ENCODE data around the gene C1QTNF12.
"Not testable (repeated sequence)": the region's sequence is repeated elsewhere in the genome, so short reads cannot be mapped to it uniquely, and the experiment has no call there.

Gene C1QTNF12

GRCh38 chr1:1199961-1200875 lies 46.3 kb downstream of the C1QTNF12 start:
- Histone ChIP-seq H3K9me3 (ENCODE audit: low read depth, low read length) (no peaks in the 10 kb centered on the region), H3K4me3 (no peak overlapping the region), H3K27ac (no peak overlapping the region), H3K36me3 (ENCODE audit: insufficient read depth, low read length) (no peaks in the 10 kb centered on the region), H3K9ac (ENCODE audit: insufficient read length) (no peak overlapping the region)
- no peak for DNase-seq (ENCODE audit: low read depth, low spot score)
- no peak for TF ChIP-seq EZH2 (IDR thresholded peaks at IDR 0.05)
- TF ChIP-seq FOXP2 (optimal IDR thresholded peaks at IDR 0.05; ENCODE audit: control extremely low read depth, extremely low read length, insufficient read depth), result no peak
- TF ChIP-seq POLR2AphosphoS5 (IDR thresholded peaks at IDR 0.05; ENCODE audit: borderline replicate concordance, low read depth, low read length), result no peak

GRCh38 chr1:1199141-1199960 lies 47.2 kb downstream of the C1QTNF12 start:
- no peaks in the 10 kb centered on the region for H3K36me3 ChIP-seq (ENCODE audit: insufficient read depth, low read length)
- no peak for DNase-seq (ENCODE audit: low read depth, low spot score)
- no peak overlapping the region for H3K9ac ChIP-seq (ENCODE audit: insufficient read length)
- no peak overlapping the region for H3K27ac ChIP-seq
- H3K9me3 ChIP-seq (ENCODE audit: low read depth, low read length), result no peaks in the 10 kb centered on the region
- no peak for TF ChIP-seq EZH2 (IDR thresholded peaks at IDR 0.05)
- no peak for TF ChIP-seq FOXP2 (optimal IDR thresholded peaks at IDR 0.05; ENCODE audit: control extremely low read depth, extremely low read length, insufficient read depth)
- TF ChIP-seq POLR2AphosphoS5 (IDR thresholded peaks at IDR 0.05; ENCODE audit: borderline replicate concordance, low read depth, low read length), result no peak
- H3K4me3 ChIP-seq, result no peak overlapping the region

- H3K9ac ChIP-seq (ENCODE audit: insufficient read length), result no peak overlapping the region
- H3K9me3 ChIP-seq (ENCODE audit: low read depth, low read length), result no peaks in the 10 kb centered on the region
- no peak for DNase-seq (ENCODE audit: low read depth, low spot score)
- no peak for TF ChIP-seq FOXP2 (optimal IDR thresholded peaks at IDR 0.05; ENCODE audit: control extremely low read depth, extremely low read length, insufficient read depth)
- no peak for TF ChIP-seq EZH2 (IDR thresholded peaks at IDR 0.05)
- no peak for TF ChIP-seq POLR2AphosphoS5 (IDR thresholded peaks at IDR 0.05; ENCODE audit: borderline replicate concordance, low read depth, low read length)
- no peaks in the 10 kb centered on the region for H3K36me3 ChIP-seq (ENCODE audit: insufficient read depth, low read length)
- no peak overlapping the region for H3K4me3 ChIP-seq
- no peak overlapping the region for H3K27ac ChIP-seq
These were observed 47.9 kb downstream of the C1QTNF12 start for GRCh38 chr1:1198423-1199140.

GRCh38 chr1:1197551-1198422 lies 48.7 kb downstream of the C1QTNF12 start:
- H3K27ac ChIP-seq, result no peak overlapping the region
- H3K4me3 ChIP-seq, result no peak overlapping the region
- TF ChIP-seq POLR2AphosphoS5 (IDR thresholded peaks at IDR 0.05; ENCODE audit: borderline replicate concordance, low read depth, low read length) (no peak), FOXP2 (optimal IDR thresholded peaks at IDR 0.05; ENCODE audit: control extremely low read depth, extremely low read length, insufficient read depth) (no peak), EZH2 (IDR thresholded peaks at IDR 0.05) (no peak)
- no peaks in the 10 kb centered on the region for H3K36me3 ChIP-seq (ENCODE audit: insufficient read depth, low read length)
- H3K9ac ChIP-seq (ENCODE audit: insufficient read length), result no peak overlapping the region
- no peak for DNase-seq (ENCODE audit: low read depth, low spot score)
- H3K9me3 ChIP-seq (ENCODE audit: low read depth, low read length), result no peaks in the 10 kb centered on the region

- no peak overlapping the region for H3K27ac ChIP-seq
- TF ChIP-seq EZH2 (IDR thresholded peaks at IDR 0.05) (no peak), FOXP2 (optimal IDR thresholded peaks at IDR 0.05; ENCODE audit: control extremely low read depth, extremely low read length, insufficient read depth) (no peak), POLR2AphosphoS5 (IDR thresholded peaks at IDR 0.05; ENCODE audit: borderline replicate concordance, low read depth, low read length) (no peak)
- no peak for DNase-seq (ENCODE audit: low read depth, low spot score)
- no peak overlapping the region for H3K9ac ChIP-seq (ENCODE audit: insufficient read length)
- no peaks in the 10 kb centered on the region for H3K36me3 ChIP-seq (ENCODE audit: insufficient read depth, low read length)
- no peaks in the 10 kb centered on the region for H3K9me3 ChIP-seq (ENCODE audit: low read depth, low read length)
- no peak overlapping the region for H3K4me3 ChIP-seq
These were observed 49.4 kb downstream of the C1QTNF12 start for GRCh38 chr1:1197188-1197500.

GRCh38 chr1:1196431-1197187 lies 49.9 kb downstream of the C1QTNF12 start:
- no peak for TF ChIP-seq EZH2 (IDR thresholded peaks at IDR 0.05)
- TF ChIP-seq POLR2AphosphoS5 (IDR thresholded peaks at IDR 0.05; ENCODE audit: borderline replicate concordance, low read depth, low read length), result no peak
- TF ChIP-seq FOXP2 (optimal IDR thresholded peaks at IDR 0.05; ENCODE audit: control extremely low read depth, extremely low read length, insufficient read depth), result no peak
- Histone ChIP-seq H3K4me3 (no peak overlapping the region), H3K9ac (ENCODE audit: insufficient read length) (no peak overlapping the region)

GRCh38 chr1:1195726-1196125 lies 50.8 kb downstream of the C1QTNF12 start:
- DNase-seq (ENCODE audit: low read depth, low spot score); H3K9me3 ChIP-seq (ENCODE audit: low read depth, low read length); H3K9ac ChIP-seq (ENCODE audit: insufficient read length); H3K27ac ChIP-seq; H3K36me3 ChIP-seq (ENCODE audit: insufficient read depth, low read length); H3K4me3 ChIP-seq: not testable (repeated sequence)

More at GRCh38 chr1:1196431-1197187, 49.9 kb downstream of the C1QTNF12 start:
- Histone ChIP-seq H3K9me3 (ENCODE audit: low read depth, low read length) (no peaks in the 10 kb centered on the region), H3K36me3 (ENCODE audit: insufficient read depth, low read length) (no peaks in the 10 kb centered on the region), H3K27ac (no peak overlapping the region)
- DNase-seq (ENCODE audit: low read depth, low spot score), result no peak
